HepG2 (cell line): Measurements from ENCODE around the gene ARHGAP5. TPM values are rescaled to one million over a fixed set of nuclear protein-coding genes. Genes with fewer than 3 reads are reported as not detected.

ENCODE experiments used
- AGO2 ChIP-seq: fragments of 200-400 bp; formaldehyde crosslinking; optimal IDR thresholded peaks from 2 replicates; pipeline ENCODE3; 2017; ENCODE audit warnings: mild to moderate bottlenecking, low read depth, low read length, moderate library complexity
- BHLHE40 ChIP-seq: IDR thresholded peaks from 2 replicates; pipeline ENCODE4 v1.6.1; 2011; ENCODE audit warnings: low read length, improper control_type of control experiment
- EHMT2 ChIP-seq: fragments of 200-600 bp; sonication (generic); IDR thresholded peaks from 2 replicates; pipeline ENCODE4 v1.7.0; 2017; ENCODE audit warnings: antibody characterized with exemption, low read depth, low read length, borderline replicate concordance
- GABPA ChIP-seq, 2 experiments: IDR thresholded peaks; 2 replicates each; pipeline ENCODE4 v1.6.1; 2011 to 2016; ENCODE audit warnings: low read depth in 2 of 2, low read length in 1 of 2, missing biosample characterization in 1 of 2, missing genetic modification characterization in 1 of 2
- MAZ ChIP-seq, 2 experiments: sonication (generic) in 1 of 2; formaldehyde crosslinking in 1 of 2; IDR thresholded peaks; 2 replicates each; pipeline versions ENCODE4 v1.5.0 to v1.6.1; 2012 to 2020; ENCODE audit warnings: low read depth in 2 of 2, mild to moderate bottlenecking in 2 of 2, borderline replicate concordance in 1 of 2, improper control_type of control experiment in 1 of 2, low read length in 1 of 2, missing genetic modification reagents in 1 of 2, moderate library complexity in 1 of 2
- NRL ChIP-seq: sonication (generic); formaldehyde crosslinking; IDR thresholded peaks from 2 replicates; pipeline ENCODE4 v1.5.0; 2020; ENCODE audit warnings: missing genetic modification reagents, mild to moderate bottlenecking, moderate library complexity, borderline replicate concordance
- SMAD9 ChIP-seq: sonication (generic); formaldehyde crosslinking; IDR thresholded peaks from 2 replicates; pipeline ENCODE4 v1.5.1; 2020; ENCODE audit warnings: mild to moderate bottlenecking, missing genetic modification reagents
- ZFX ChIP-seq: sonication (generic); formaldehyde crosslinking; IDR thresholded peaks from 2 replicates; pipeline ENCODE4 v1.4.0; 2020; ENCODE audit warnings: mild to moderate bottlenecking, low read depth, missing genetic modification reagents, moderate library complexity
- ZNF224 ChIP-seq: sonication (generic); formaldehyde crosslinking; IDR thresholded peaks from 2 replicates; pipeline ENCODE4 v1.5.0; 2020; ENCODE audit warnings: mild to moderate bottlenecking, missing genetic modification reagents
- ZNF251 ChIP-seq: sonication (generic); formaldehyde crosslinking; IDR thresholded peaks from 2 replicates; pipeline ENCODE4 v1.9.0; 2021; ENCODE audit warnings: mild to moderate bottlenecking, missing genetic modification reagents
- ZNF264 ChIP-seq: sonication (generic); formaldehyde crosslinking; IDR thresholded peaks from 2 replicates; pipeline ENCODE4 v1.4.0; 2020; ENCODE audit warnings: missing genetic modification reagents
- ZNF296 ChIP-seq: sonication (generic); formaldehyde crosslinking; conservative IDR thresholded peaks from 2 replicates; pipeline ENCODE4 v1.5.0; 2020; ENCODE audit warnings: mild to moderate bottlenecking, missing genetic modification reagents
- ZNF484 ChIP-seq: sonication (generic); formaldehyde crosslinking; IDR thresholded peaks from 2 replicates; pipeline ENCODE4 v1.5.1; 2020; ENCODE audit warnings: mild to moderate bottlenecking, low read depth, missing genetic modification reagents, borderline replicate concordance
- ZNF776 ChIP-seq: sonication (generic); formaldehyde crosslinking; IDR thresholded peaks from 2 replicates; pipeline ENCODE4 v1.4.0; 2020; ENCODE audit warnings: mild to moderate bottlenecking, missing genetic modification reagents
- polyA plus RNA-seq, 8 experiments: library from polyadenylated mRNA; depleted of rRNA in 3 of 8; stranded (reverse) in 7 of 8; unstranded in 1 of 8; fragments of >200 nt; fragmentation: Illumina TruSeq in 4 of 8; extraction: Trizol in 4 of 8; gene quantifications; 2 replicates each; pipeline versions ENCODE4 v1.2.1 to v1.2.3, GENCODE V29; 2011 to 2016; ENCODE audit warnings: low read depth in 4 of 8, missing spikeins in 1 of 8, mixed read lengths in 1 of 8; ENCODE audit not compliant: insufficient read depth in 1 of 8
- total RNA-seq, 5 experiments: library from RNA; depleted of rRNA; stranded (reverse); fragments of >200 nt; fragmentation: Illumina TruSeq; extraction: Trizol; gene quantifications; 2 replicates each; pipeline ENCODE4 v1.2.3, GENCODE V29; 2016; ENCODE audit warnings: low read depth in 1 of 5
- TF ChIP-seq, protein P1 (sequence below): sonication (generic); formaldehyde crosslinking; IDR thresholded peaks from 2 replicates; pipeline ENCODE4 v1.8.1; 2023; ENCODE audit warnings: mild to moderate bottlenecking, missing genetic modification reagents, borderline replicate concordance
- TF ChIP-seq, protein P2 (sequence below): sonication (generic); formaldehyde crosslinking; IDR thresholded peaks from 2 replicates; pipeline ENCODE4 v1.4.0; 2020; ENCODE audit warnings: missing genetic modification reagents
- TF ChIP-seq, protein P3 (sequence below): sonication (generic); formaldehyde crosslinking; IDR thresholded peaks from 2 replicates; pipeline ENCODE4 v1.5.1; 2020; ENCODE audit warnings: missing genetic modification reagents, mild to moderate bottlenecking, borderline replicate concordance
- TF ChIP-seq, protein P4 (sequence below), 2 experiments: fragments of 450-650 bp in 1 of 2; sonication (generic) in 1 of 2; formaldehyde crosslinking; IDR thresholded peaks; 2 replicates each; pipeline versions ENCODE4 v1.5.0 to v1.8.0; 2020 to 2022; ENCODE audit warnings: mild to moderate bottlenecking in 1 of 2, missing genetic modification reagents in 1 of 2
- TF ChIP-seq, protein P5 (sequence below): sonication (generic); formaldehyde crosslinking; conservative IDR thresholded peaks from 2 replicates; pipeline ENCODE4 v1.8.0; 2022; ENCODE audit warnings: mild to moderate bottlenecking, moderate library complexity, missing genetic modification reagents

The ARHGAP5 gene
- total and polyA plus RNA-seq, 2 of the 13 experiments (the other 11 are each of a cell fraction or from before 2014, with no cell fraction given) = 33.7 to 144 TPM

DNA sequence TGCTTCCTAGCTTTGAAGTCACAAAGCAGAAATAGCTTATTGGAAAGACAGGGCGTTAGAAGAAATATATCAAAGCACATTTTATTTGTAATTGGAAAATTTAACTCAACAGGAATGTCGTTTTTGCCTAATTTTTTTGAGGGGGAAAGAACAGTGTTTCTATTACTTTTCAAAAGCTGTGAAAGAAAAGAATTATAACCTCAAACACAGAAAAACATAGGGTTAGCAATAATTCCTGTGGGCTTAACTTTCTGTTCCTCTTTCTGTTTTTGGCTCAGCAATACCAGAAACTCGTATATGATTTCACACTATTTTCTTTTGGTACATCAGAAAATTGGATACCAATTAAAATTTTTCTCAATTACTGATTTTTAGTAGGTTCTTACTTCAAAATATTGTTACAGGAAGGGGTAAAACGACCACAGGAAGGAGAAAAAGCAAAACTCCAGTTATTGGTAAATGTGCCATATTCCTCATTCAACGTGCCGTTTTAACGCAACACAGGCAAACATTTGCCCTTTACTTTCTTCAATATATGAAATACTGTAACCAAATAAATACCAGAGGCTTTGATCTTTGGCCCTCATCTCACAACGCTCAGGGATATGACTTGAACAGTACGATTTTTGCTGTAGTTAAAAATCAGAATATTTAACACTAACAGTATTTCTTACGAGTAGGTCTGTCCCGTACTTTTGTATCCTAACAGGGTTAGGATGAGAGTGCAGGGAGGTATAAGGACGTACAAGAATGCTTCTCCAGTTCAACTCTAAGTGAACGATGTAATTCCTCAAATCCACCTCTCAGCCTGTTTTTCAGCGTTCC is 123.5 kb downstream of the ARHGAP5 start (continued):
- TF ChIP-seq, protein P1, sequence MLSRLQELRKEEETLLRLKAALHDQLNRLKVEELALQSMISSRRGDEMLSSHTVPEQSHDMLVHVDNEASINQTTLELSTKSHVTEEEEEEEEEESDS (CRISPR knock-in tag) = no peak
- TF ChIP-seq ZNF776 (CRISPR knock-in tag) (no peak), ZFX (no peak), SMAD9 (CRISPR knock-in tag) (no peak), GABPA (IDR thresholded peaks at IDR 0.05; ENCODE audit: low read depth, low read length) (no peak), GABPA (CRISPR knock-in tag; IDR thresholded peaks at IDR 0.05; ENCODE audit: low read depth) (no peak), ZNF251 (CRISPR knock-in tag) (no peak), EHMT2 (no peak), AGO2 (no peak), BHLHE40 (no peak), ZNF484 (CRISPR knock-in tag) (no peak), ZNF224 (peak; percentile 8; the same call in 1 of the 2 replicates), MAZ (IDR thresholded peaks at IDR 0.05; ENCODE audit: borderline replicate concordance, low read depth, low read length) (no peak), MAZ (CRISPR knock-in tag; IDR thresholded peaks at IDR 0.05; ENCODE audit: low read depth) (no peak), ZNF264 (CRISPR knock-in tag) (no peak), ZNF296 (CRISPR knock-in tag) (no peak), NRL (no peak)
- TF ChIP-seq, protein P2, sequence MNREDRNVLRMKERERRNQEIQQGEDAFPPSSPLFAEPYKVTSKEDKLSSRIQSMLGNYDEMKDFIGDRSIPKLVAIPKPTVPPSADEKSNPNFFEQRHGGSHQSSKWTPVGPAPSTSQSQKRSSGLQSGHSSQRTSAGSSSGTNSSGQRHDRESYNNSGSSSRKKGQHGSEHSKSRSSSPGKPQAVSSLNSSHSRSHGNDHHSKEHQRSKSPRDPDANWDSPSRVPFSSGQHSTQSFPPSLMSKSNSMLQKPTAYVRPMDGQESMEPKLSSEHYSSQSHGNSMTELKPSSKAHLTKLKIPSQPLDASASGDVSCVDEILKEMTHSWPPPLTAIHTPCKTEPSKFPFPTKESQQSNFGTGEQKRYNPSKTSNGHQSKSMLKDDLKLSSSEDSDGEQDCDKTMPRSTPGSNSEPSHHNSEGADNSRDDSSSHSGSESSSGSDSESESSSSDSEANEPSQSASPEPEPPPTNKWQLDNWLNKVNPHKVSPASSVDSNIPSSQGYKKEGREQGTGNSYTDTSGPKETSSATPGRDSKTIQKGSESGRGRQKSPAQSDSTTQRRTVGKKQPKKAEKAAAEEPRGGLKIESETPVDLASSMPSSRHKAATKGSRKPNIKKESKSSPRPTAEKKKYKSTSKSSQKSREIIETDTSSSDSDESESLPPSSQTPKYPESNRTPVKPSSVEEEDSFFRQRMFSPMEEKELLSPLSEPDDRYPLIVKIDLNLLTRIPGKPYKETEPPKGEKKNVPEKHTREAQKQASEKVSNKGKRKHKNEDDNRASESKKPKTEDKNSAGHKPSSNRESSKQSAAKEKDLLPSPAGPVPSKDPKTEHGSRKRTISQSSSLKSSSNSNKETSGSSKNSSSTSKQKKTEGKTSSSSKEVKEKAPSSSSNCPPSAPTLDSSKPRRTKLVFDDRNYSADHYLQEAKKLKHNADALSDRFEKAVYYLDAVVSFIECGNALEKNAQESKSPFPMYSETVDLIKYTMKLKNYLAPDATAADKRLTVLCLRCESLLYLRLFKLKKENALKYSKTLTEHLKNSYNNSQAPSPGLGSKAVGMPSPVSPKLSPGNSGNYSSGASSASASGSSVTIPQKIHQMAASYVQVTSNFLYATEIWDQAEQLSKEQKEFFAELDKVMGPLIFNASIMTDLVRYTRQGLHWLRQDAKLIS (CRISPR knock-in tag) = no peak; the same call in 1 of the 2 replicates
- TF ChIP-seq, protein P3, sequence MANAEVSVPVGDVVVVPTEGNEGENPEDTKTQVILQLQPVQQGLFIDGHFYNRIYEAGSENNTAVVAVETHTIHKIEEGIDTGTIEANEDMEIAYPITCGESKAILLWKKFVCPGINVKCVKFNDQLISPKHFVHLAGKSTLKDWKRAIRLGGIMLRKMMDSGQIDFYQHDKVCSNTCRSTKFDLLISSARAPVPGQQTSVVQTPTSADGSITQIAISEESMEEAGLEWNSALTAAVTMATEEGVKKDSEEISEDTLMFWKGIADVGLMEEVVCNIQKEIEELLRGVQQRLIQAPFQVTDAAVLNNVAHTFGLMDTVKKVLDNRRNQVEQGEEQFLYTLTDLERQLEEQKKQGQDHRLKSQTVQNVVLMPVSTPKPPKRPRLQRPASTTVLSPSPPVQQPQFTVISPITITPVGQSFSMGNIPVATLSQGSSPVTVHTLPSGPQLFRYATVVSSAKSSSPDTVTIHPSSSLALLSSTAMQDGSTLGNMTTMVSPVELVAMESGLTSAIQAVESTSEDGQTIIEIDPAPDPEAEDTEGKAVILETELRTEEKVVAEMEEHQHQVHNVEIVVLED (CRISPR knock-in tag) = no peak
- TF ChIP-seq, protein P4, sequence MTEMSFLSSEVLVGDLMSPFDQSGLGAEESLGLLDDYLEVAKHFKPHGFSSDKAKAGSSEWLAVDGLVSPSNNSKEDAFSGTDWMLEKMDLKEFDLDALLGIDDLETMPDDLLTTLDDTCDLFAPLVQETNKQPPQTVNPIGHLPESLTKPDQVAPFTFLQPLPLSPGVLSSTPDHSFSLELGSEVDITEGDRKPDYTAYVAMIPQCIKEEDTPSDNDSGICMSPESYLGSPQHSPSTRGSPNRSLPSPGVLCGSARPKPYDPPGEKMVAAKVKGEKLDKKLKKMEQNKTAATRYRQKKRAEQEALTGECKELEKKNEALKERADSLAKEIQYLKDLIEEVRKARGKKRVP (CRISPR knock-in tag; IDR thresholded peaks at IDR 0.05) = peak in 1 of 2 experiments; percentile 47; a peak in 1 of 4 replicates
- TF ChIP-seq, protein P5, sequence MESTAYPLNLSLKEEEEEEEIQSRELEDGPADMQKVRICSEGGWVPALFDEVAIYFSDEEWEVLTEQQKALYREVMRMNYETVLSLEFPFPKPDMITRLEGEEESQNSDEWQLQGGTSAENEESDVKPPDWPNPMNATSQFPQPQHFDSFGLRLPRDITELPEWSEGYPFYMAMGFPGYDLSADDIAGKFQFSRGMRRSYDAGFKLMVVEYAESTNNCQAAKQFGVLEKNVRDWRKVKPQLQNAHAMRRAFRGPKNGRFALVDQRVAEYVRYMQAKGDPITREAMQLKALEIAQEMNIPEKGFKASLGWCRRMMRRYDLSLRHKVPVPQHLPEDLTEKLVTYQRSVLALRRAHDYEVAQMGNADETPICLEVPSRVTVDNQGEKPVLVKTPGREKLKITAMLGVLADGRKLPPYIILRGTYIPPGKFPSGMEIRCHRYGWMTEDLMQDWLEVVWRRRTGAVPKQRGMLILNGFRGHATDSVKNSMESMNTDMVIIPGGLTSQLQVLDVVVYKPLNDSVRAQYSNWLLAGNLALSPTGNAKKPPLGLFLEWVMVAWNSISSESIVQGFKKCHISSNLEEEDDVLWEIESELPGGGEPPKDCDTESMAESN = no peak
